ENCODE data around the gene PAPPA.

PAPPA gene

GRCh38 chr9:116387934-116388698 is 234.5 kb downstream of the PAPPA start:
- intact Hi-C loops (cut with micrococcal nuclease) = no loop called here
- no peak overlapping the region for H3K27ac Mint-ChIP-seq
- no peaks in the 10 kb centered on the region for H3K9me3 Mint-ChIP-seq
- no peaks in the 10 kb centered on the region for H3K27me3 Mint-ChIP-seq
- H3K36me3 Mint-ChIP-seq (ENCODE audit: low read depth) = no peaks in the 10 kb centered on the region
- H3K4me3 Mint-ChIP-seq = no peak overlapping the region
- H3K4me1 Mint-ChIP-seq (ENCODE audit: low read depth) = peaks cover 8% of the 10 kb centered on the region

DNA sequence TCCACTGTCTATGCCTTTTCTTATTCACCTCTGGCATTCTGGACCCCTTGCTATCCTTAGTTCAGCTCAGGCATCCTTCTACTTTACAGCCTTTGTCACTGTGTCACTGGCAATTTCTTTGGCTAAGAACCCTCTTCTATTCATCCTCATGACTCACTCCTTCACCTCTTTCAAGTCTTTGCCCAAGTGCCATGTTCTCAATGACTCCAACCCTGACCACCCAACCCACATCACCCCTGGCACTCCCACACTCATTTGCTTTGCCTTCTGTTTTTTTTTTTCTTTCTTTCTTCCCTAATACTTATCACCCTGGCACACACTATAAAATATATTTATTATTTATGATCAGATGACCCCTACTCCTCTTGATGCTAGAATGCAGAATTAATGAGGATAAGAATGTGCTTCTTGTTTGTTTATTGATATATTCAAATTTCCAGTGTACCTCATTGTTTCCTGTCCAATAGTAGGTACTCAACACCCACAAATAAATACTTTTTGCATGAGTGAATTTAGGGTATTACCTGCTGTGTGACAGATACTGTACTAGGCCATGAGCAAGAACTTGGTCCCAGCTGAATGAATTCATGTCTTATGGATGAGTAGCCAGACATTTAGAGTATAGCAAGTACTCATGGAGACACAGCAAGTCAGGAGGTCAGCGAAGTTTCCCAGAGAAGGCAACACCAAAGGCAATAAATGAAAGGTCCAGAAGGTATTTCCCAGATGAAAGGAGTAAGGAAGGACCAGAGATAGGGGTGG is 236.1 kb downstream of the PAPPA start:
- H3K4me1 Mint-ChIP-seq (ENCODE audit: low read depth) = peaks cover 8% of the 10 kb centered on the region
- H3K9me3 Mint-ChIP-seq = no peaks in the 10 kb centered on the region
- H3K36me3 Mint-ChIP-seq (ENCODE audit: low read depth) = no peaks in the 10 kb centered on the region
- H3K27me3 Mint-ChIP-seq = no peaks in the 10 kb centered on the region
- intact Hi-C loops (cut with micrococcal nuclease) = no loop called here
- no peak overlapping the region for H3K4me3 Mint-ChIP-seq
- H3K27ac Mint-ChIP-seq = no peak overlapping the region

GRCh38 chr9:116390303-116391228 is 237.0 kb downstream of the PAPPA start:
- Mint-ChIP-seq H3K4me1 (ENCODE audit: low read depth) (peaks cover 8% of the 10 kb centered on the region), H3K36me3 (ENCODE audit: low read depth) (no peaks in the 10 kb centered on the region), H3K27me3 (no peaks in the 10 kb centered on the region), H3K27ac (no peak overlapping the region), H3K4me3 (no peak overlapping the region), H3K9me3 (no peaks in the 10 kb centered on the region)
- intact Hi-C loops (cut with micrococcal nuclease) = no loop called here

GRCh38 chr9:116391306-116391900 is 237.8 kb downstream of the PAPPA start:
- intact Hi-C loops (cut with micrococcal nuclease) = no loop called here
- Mint-ChIP-seq H3K9me3 (no peaks in the 10 kb centered on the region), H3K4me3 (no peak overlapping the region), H3K27me3 (no peaks in the 10 kb centered on the region), H3K36me3 (ENCODE audit: low read depth) (no peaks in the 10 kb centered on the region), H3K4me1 (ENCODE audit: low read depth) (peaks cover 8% of the 10 kb centered on the region), H3K27ac (no peak overlapping the region)

DNA sequence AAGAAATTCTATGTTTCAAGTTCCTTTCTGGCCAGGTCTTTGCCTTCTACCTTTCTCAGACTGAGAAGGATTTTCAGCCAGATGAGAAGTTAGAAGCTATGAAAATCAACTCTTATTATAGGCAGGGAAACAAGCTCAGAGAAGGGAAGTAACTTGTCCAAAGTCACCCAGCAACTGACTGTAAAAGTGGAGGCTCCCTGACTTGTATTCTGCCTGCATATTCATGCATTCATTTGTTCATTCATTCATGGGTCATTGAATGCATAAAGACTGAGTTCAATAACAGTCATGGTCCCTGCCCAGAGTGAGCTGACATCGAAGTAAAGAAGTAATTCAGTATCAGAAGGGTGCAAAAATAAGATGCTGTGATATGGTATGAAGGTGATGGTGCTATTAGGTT is 239.6 kb downstream of the PAPPA start:
- H3K4me1 Mint-ChIP-seq (ENCODE audit: low read depth) = peaks cover 8% of the 10 kb centered on the region
- H3K36me3 Mint-ChIP-seq (ENCODE audit: low read depth) = no peaks in the 10 kb centered on the region
- no peaks in the 10 kb centered on the region for H3K9me3 Mint-ChIP-seq
- no peak overlapping the region for H3K27ac Mint-ChIP-seq
- intact Hi-C loops (cut with micrococcal nuclease) = no loop called here
- no peak overlapping the region for H3K4me3 Mint-ChIP-seq
- no peaks in the 10 kb centered on the region for H3K27me3 Mint-ChIP-seq

- Mint-ChIP-seq H3K9me3 (no peaks in the 10 kb centered on the region), H3K36me3 (ENCODE audit: low read depth) (no peaks in the 10 kb centered on the region), H3K4me3 (no peak overlapping the region), H3K27me3 (no peaks in the 10 kb centered on the region), H3K4me1 (ENCODE audit: low read depth) (peaks cover 8% of the 10 kb centered on the region), H3K27ac (no peak overlapping the region)
- intact Hi-C loops (cut with micrococcal nuclease) = no loop called here
Observed at GRCh38 chr9:116394070-116394469, 240.5 kb downstream of the PAPPA start.

- Mint-ChIP-seq H3K27ac (no peak overlapping the region), H3K4me3 (no peak overlapping the region)
Observed at GRCh38 chr9:116394894-116395698, 241.5 kb downstream of the PAPPA start.

GRCh38 chr9:116395699-116396037 is 242.1 kb downstream of the PAPPA start:
- no peaks in the 10 kb centered on the region for H3K36me3 Mint-ChIP-seq (ENCODE audit: low read depth)
- no peak overlapping the region for H3K4me3 Mint-ChIP-seq
- no peaks in the 10 kb centered on the region for H3K27me3 Mint-ChIP-seq
- no peaks in the 10 kb centered on the region for H3K9me3 Mint-ChIP-seq
- intact Hi-C loops (cut with micrococcal nuclease) = no loop called here
- H3K4me1 Mint-ChIP-seq (ENCODE audit: low read depth) = peaks cover 6% of the 10 kb centered on the region
- H3K27ac Mint-ChIP-seq = no peak overlapping the region

More at GRCh38 chr9:116394894-116395698, 241.5 kb downstream of the PAPPA start:
- no peaks in the 10 kb centered on the region for H3K9me3 Mint-ChIP-seq
- no peaks in the 10 kb centered on the region for H3K27me3 Mint-ChIP-seq
- peaks cover 8% of the 10 kb centered on the region for H3K4me1 Mint-ChIP-seq (ENCODE audit: low read depth)
- intact Hi-C loops (cut with micrococcal nuclease) = no loop called here
- no peaks in the 10 kb centered on the region for H3K36me3 Mint-ChIP-seq (ENCODE audit: low read depth)

GRCh38 chr9:116403171-116403570 is 249.6 kb downstream of the PAPPA start:
- Mint-ChIP-seq H3K36me3 (ENCODE audit: low read depth) (no peaks in the 10 kb centered on the region), H3K27me3 (no peaks in the 10 kb centered on the region), H3K27ac (no peak overlapping the region), H3K4me3 (no peak overlapping the region), H3K4me1 (ENCODE audit: low read depth) (no peaks in the 10 kb centered on the region), H3K9me3 (no peaks in the 10 kb centered on the region)
- intact Hi-C loops (cut with micrococcal nuclease) = no loop called here

- intact Hi-C loops (cut with micrococcal nuclease) = no loop called here
- no peaks in the 10 kb centered on the region for H3K27me3 Mint-ChIP-seq
- H3K4me1 Mint-ChIP-seq (ENCODE audit: low read depth) = no peaks in the 10 kb centered on the region
- no peaks in the 10 kb centered on the region for H3K36me3 Mint-ChIP-seq (ENCODE audit: low read depth)
- no peak overlapping the region for H3K27ac Mint-ChIP-seq
- no peaks in the 10 kb centered on the region for H3K9me3 Mint-ChIP-seq
- H3K4me3 Mint-ChIP-seq = no peak overlapping the region
Observed at GRCh38 chr9:116404228-116404627, 250.6 kb downstream of the PAPPA start.

DNA sequence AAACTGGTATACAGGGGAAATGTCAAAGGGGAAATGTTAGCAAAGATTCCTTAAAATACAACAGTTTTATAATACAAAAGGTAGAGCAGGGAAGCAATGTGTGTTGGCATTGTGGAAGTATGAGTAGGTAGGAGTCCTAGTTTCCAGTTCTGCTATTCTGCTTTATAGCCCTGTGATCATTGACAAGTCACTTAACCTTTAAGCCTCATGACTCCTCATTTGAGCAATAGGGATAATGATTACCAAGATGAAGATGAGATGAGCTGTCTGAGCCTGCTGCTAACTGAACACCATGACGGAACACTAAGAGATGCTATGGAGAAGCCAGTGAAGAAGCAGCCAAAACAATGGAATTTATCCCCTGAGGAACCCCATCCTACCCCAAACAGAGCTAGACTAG is 251.7 kb downstream of the PAPPA start:
- Mint-ChIP-seq H3K27ac (no peak overlapping the region), H3K27me3 (no peaks in the 10 kb centered on the region), H3K9me3 (no peaks in the 10 kb centered on the region), H3K36me3 (ENCODE audit: low read depth) (no peaks in the 10 kb centered on the region), H3K4me1 (ENCODE audit: low read depth) (no peaks in the 10 kb centered on the region), H3K4me3 (no peak overlapping the region)
- intact Hi-C loops (cut with micrococcal nuclease) = no loop called here

DNA sequence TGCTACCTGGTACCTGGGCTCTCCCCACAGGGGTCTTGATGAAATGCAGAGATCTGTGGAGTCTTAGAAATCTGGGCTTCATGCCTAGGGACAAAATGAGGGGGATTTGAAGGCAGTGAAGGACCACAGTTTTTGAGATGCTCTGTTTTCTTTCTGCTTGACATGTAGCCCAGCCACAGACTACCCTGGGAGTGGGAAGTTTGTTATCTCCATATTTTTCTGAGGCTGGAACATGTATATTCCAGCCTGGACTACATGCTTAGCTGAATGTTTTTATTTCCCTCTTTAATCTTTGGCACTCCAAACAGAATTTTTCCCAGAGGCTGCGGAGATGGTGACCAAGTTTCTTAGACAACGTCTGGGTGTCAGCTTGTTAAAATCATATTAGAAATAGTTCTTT is 252.9 kb downstream of the PAPPA start:
- no peak overlapping the region for H3K27ac Mint-ChIP-seq
- H3K4me3 Mint-ChIP-seq = no peak overlapping the region
- intact Hi-C loops (cut with micrococcal nuclease) = no loop called here
- H3K36me3 Mint-ChIP-seq (ENCODE audit: low read depth) = no peaks in the 10 kb centered on the region
- no peaks in the 10 kb centered on the region for H3K4me1 Mint-ChIP-seq (ENCODE audit: low read depth)
- H3K9me3 Mint-ChIP-seq = no peaks in the 10 kb centered on the region
- H3K27me3 Mint-ChIP-seq = no peaks in the 10 kb centered on the region

DNA sequence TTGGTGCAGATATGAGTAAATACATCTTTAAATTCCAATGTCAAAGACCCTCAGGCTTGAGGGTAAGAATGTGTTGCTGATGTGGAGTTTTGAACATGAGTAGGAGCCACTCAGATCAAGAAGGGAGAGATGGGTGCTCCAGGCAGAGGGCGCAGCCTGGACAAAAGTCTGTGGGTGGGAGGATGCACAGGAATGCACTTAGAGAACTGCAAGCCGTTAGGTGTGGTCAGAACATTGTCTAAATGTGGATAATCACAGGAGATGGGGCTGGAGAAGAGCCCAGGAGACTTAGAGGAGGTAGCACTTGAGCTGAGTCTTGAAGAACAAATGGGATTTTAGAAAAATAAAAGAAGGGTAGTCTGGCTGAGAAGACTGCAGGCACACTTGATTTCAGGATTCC is 255.5 kb downstream of the PAPPA start:
- no peaks in the 10 kb centered on the region for H3K36me3 Mint-ChIP-seq (ENCODE audit: low read depth)
- no peak overlapping the region for H3K27ac Mint-ChIP-seq
- intact Hi-C loops (cut with micrococcal nuclease) = no loop called here
- H3K27me3 Mint-ChIP-seq = no peaks in the 10 kb centered on the region
- no peaks in the 10 kb centered on the region for H3K9me3 Mint-ChIP-seq
- H3K4me3 Mint-ChIP-seq = no peak overlapping the region
- no peaks in the 10 kb centered on the region for H3K4me1 Mint-ChIP-seq (ENCODE audit: low read depth)
